PC-9 (cell line): ENCODE measurements around the gene INSR. TPM values are rescaled to one million over a fixed set of nuclear protein-coding genes. Genes with fewer than 3 reads are reported as not detected.
A peak's percentile ranks its signal among the peaks of the same experiment; 100 is the strongest.

Experiments
- BruUV-seq: library from RNA; stranded (reverse); fragments of 400-500 nt; replicated peaks from 2 replicates; lab custom pipeline; 2021; lab: Mats Ljungman, UMichigan
- CTCF ChIA-PET: fragments of 300-600 bp; sonication (Branson Sonifier 250); formaldehyde crosslinking; loops from one replicate; lab custom pipeline; 2022; ENCODE audit warnings: antibody characterized with exemption; lab: Charles Lee
- POLR2A ChIA-PET: fragments of 300-600 bp; sonication (Branson Sonifier 250); formaldehyde crosslinking; loops from one replicate; lab custom pipeline; 2022; ENCODE audit warnings: antibody characterized with exemption; ENCODE audit not compliant: unreplicated experiment; lab: Charles Lee
- DNase-seq, 2 experiments: peaks; one replicate each; pipeline versions ENCODE4 v3.0.0 to v3.0.0-alpha.2; 2015 to 2022; ENCODE audit warnings: mixed read lengths in 1 of 2
- H2AFZ ChIP-seq: fragments of 200-600 bp; sonication (generic); 2 replicates; pipeline ENCODE4 v1.8.1; 2017; ENCODE audit warnings: antibody characterized with exemption
- H3F3A ChIP-seq: fragments of 200-600 bp; sonication (generic); 2 replicates; pipeline ENCODE4 v1.8.1; 2017; ENCODE audit warnings: antibody characterized with exemption, mild to moderate bottlenecking, low read depth; ENCODE audit not compliant: insufficient read depth
- H3K27ac ChIP-seq: fragments of 200-600 bp; sonication (generic); 2 replicates; pipeline ENCODE4 v1.6.1; 2016; ENCODE audit warnings: mixed run types
- H3K27me3 ChIP-seq: fragments of 200-600 bp; sonication (generic); 2 replicates; pipeline ENCODE4 v1.6.1; 2016; ENCODE audit warnings: low read depth, mixed run types; ENCODE audit not compliant: insufficient read depth
- H3K36me3 ChIP-seq: fragments of 200-600 bp; sonication (generic); 2 replicates; pipeline ENCODE4 v1.6.1; 2016; ENCODE audit warnings: low read depth, mixed run types
- H3K4me1 ChIP-seq: fragments of 200-600 bp; sonication (generic); replicated peaks from 2 replicates; pipeline ENCODE4 v1.6.1; 2016; ENCODE audit warnings: mixed run types; ENCODE audit not compliant: insufficient read depth
- H3K4me2 ChIP-seq: fragments of 200-600 bp; sonication (generic); 2 replicates; pipeline ENCODE4 v1.6.1; 2017; ENCODE audit warnings: mixed run types
- H3K4me3 ChIP-seq: fragments of 200-600 bp; sonication (generic); 2 replicates; pipeline ENCODE4 v1.6.1; 2016; ENCODE audit warnings: mixed run types
- H3K79me2 ChIP-seq: fragments of 200-600 bp; sonication (generic); 2 replicates; pipeline ENCODE4 v1.6.1; 2017; ENCODE audit warnings: low read depth, mixed run types
- H3K9me2 ChIP-seq: fragments of 200-600 bp; sonication (generic); 2 replicates; pipeline ENCODE4 v1.8.1; 2017; ENCODE audit warnings: mild to moderate bottlenecking; ENCODE audit not compliant: insufficient read depth
- H3K9me3 ChIP-seq: fragments of 200-600 bp; sonication (generic); 2 replicates; pipeline ENCODE4 v1.8.1; 2016; ENCODE audit warnings: low read depth; ENCODE audit not compliant: insufficient read depth
- H4K20me1 ChIP-seq: fragments of 200-600 bp; sonication (generic); 2 replicates; pipeline ENCODE4 v1.8.1; 2017; ENCODE audit not compliant: insufficient read depth
- CTCF ChIP-seq: fragments of 200-600 bp; sonication (generic); conservative IDR thresholded peaks from 2 replicates; pipeline ENCODE4 v1.6.1; 2017; ENCODE audit warnings: mixed run types, antibody characterized with exemption, mild to moderate bottlenecking, moderate library complexity
- EZH2 ChIP-seq: fragments of 200-600 bp; sonication (generic); IDR thresholded peaks from 2 replicates; pipeline ENCODE4 v1.8.0; 2017; ENCODE audit warnings: antibody characterized with exemption, low read depth
- intact Hi-C: fragments of 100-400 bp; cut with micrococcal nuclease; formaldehyde crosslinking; loops from one replicate; pipeline ENCODE4 v1.10.0; 2022; ENCODE audit not compliant: unreplicated experiment
- total RNA-seq: library from RNA; stranded (reverse); gene quantifications from 2 replicates; pipeline ENCODE4 v1.2.3, GENCODE V29; 2021

INSR gene
- total RNA-seq, 1 experiment from 2014 or later = 9.3 TPM

- Histone ChIP-seq H3K4me3 (no peak overlapping the region), H3K27me3 (no peaks in the 10 kb centered on the region), H4K20me1 (no peaks in the 10 kb centered on the region), H3K36me3 (no peaks in the 10 kb centered on the region), H3K79me2 (no peaks in the 10 kb centered on the region), H3K27ac (no peak overlapping the region), H2AFZ (no peak overlapping the region), H3K9me2 (no peaks in the 10 kb centered on the region), H3F3A (no peaks in the 10 kb centered on the region; the same call in 1 of the 2 replicates), H3K4me2 (no peak overlapping the region), H3K9me3 (no peaks in the 10 kb centered on the region), H3K4me1 (0 out of 2 replicates have a peak, but pooled peaks cover 3% of the 10 kb centered on the region)
- ChIA-PET CTCF (interaction anchor here (0.6 kb wide), 1 partner anchor 130 kb away, joined by 10 read pairs; no protein-coding TSS in a partner anchor), POLR2A (interaction anchor here (0.6 kb wide), 1 partner anchor 346 kb away, joined by 4 read pairs; no protein-coding TSS in a partner anchor)
- intact Hi-C loops = no loop called here
- peak in 1 of 2 experiments; percentile 4 for DNase-seq
- TF ChIP-seq CTCF (no peak), EZH2 (no peak)
- BruUV-seq = no TSS peak
Measured at GRCh38 chr19:7199613-7200533, 94.3 kb downstream of the INSR start.

GRCh38 chr19:7197760-7198696 lies 96.2 kb downstream of the INSR start:
- POLR2A ChIA-PET = no interaction called here

More at GRCh38 chr19:7197760-7198696, 96.2 kb downstream of the INSR start:
- H3K4me1 ChIP-seq = 0 out of 2 replicates have a peak, but pooled peaks cover 3% of the 10 kb centered on the region
- peak; percentile 62 to 86 for DNase-seq
- H3K4me3 ChIP-seq = peak overlapping the region; percentile 69
- H3K27ac ChIP-seq = peak overlapping the region; percentile 26; the same call in 1 of the 2 replicates
- no peaks in the 10 kb centered on the region for H4K20me1 ChIP-seq
- no peaks in the 10 kb centered on the region for H3K9me3 ChIP-seq
- H3F3A ChIP-seq = no peaks in the 10 kb centered on the region; the same call in 1 of the 2 replicates
- H3K4me2 ChIP-seq = peak overlapping the region; percentile 86
- BruUV-seq = no TSS peak
- no peaks in the 10 kb centered on the region for H3K79me2 ChIP-seq
- H3K36me3 ChIP-seq = no peaks in the 10 kb centered on the region
- peak overlapping the region; percentile 74; the same call in 1 of the 2 replicates for H2AFZ ChIP-seq
- no peaks in the 10 kb centered on the region for H3K27me3 ChIP-seq
- no peaks in the 10 kb centered on the region for H3K9me2 ChIP-seq
- TF ChIP-seq CTCF (no peak), EZH2 (no peak)
- CTCF ChIA-PET = no interaction called here
- intact Hi-C loops = loop anchor here (1.0 kb wide), 1 partner anchor 96 kb away; the partner anchor contains the start of gene INSR
